Right lung (tissue), 5 donors: Measurements from ENCODE around the gene PLEKHN1. TPM values are rescaled to one million over a fixed set of nuclear protein-coding genes. Genes with fewer than 3 reads are reported as not detected.
"Not testable (repeated sequence)": the region's sequence is repeated elsewhere in the genome, so short reads cannot be mapped to it uniquely, and the experiment has no call there.

Source experiments
- DNase-seq, 2 donors: peaks; one replicate each; pipeline ENCODE4 v3.0.0-alpha.2; 2013
- polyA plus RNA-seq, 5 donors: library from polyadenylated mRNA; unstranded; fragments of 120-200 nt; gene quantifications; one replicate each; pipeline versions ENCODE4 v1.2.1 to v1.2.3, GENCODE V29; 2013; ENCODE audit warnings: inconsistent platforms in 1 of 5, low replicate concordance in 1 of 5; ENCODE audit not compliant: insufficient read length in 5 of 5, insufficient read depth in 1 of 5

The PLEKHN1 gene
- polyA plus RNA-seq, 5 donors = 0.24 to 1.1 (median 0.45) TPM

DNA sequence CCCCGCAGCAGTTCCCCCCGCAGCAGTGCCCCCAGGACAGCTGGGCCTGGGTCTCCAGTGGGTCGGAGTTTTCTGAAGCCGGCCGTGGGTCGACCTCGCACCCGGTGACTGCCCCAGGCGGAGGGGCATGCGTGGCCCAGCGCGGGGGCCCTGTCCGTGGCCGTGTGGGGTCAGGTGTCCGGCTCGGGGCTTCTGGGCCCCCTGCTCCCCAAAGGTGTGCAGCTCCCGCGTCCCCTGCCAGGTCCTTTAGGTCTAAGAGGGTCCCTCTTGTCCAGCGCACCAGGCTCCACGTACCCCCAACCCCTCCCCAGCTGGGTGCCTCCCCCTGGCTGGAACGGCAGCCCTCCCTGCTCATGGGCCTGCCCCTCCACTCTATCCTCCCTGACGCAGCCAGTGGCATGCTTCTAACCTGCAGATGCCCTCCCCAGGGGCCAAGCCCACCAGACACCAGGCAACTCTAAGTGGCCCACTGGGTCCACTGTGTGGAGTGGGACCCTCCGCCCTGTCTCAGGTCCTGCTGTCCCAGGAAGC lies 39.6 kb downstream of the PLEKHN1 start:
- no peak for DNase-seq

DNA sequence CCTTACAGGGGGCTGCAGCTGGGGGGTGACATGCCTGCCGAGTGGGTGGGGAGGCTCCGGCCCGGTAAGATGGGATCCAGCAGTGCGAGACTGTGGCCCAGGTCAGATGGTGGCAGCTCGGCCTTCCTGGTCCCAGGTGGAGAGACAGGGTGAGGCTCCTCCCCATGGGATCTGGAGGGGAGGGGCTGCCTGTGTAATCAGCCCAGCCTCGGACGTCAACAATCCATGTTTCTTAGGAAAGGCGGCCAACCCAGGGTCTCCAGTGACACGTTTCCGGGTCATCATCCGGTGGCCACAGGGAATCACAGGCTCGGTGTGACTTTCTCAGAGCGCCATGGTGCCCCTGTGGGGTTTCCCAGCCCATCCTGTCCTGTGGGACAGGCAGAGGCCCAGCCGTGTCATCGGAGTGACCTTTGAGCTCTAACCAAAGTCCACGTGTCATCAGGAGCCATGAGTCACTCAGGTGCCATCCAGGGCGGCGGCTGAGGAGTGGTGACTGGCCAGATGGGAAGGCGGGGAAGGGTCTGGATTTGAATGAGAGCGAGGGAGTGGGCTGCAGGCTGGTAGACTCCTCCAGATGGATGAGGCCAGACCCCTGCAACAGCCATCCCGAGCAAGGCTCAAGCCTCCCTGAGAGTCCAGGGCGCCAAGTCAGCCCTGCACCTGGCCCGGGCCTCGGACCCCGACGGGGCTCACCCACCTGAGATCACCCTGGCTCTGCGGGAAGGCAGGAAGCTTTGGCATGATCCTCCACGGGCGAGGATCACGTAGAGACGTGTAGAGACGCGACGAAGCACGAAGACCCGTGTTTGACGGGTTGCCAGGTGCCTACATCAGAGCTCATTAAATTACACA lies 40.2 kb downstream of the PLEKHN1 start:
- DNase-seq = no peak

DNA sequence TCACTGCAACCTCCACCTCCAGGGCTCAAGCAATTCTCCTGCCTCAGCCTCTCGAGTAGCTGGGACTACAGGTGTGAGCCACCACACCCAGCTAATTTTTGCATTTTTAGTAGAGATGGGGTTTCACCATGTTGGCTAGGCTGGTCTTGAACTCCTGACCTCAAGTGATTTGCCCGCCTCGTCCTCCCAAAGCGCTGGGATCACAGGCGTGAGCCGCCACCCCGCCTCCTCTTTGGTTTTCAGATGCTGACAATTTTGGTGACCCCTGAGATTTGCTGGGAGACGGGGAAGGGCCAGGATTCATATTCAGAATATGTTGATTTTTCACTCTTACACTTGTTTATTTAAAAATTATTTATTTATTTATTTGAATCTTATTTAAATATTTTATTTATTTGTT lies 43.8 kb downstream of the PLEKHN1 start:
- DNase-seq = not testable (repeated sequence)

DNA sequence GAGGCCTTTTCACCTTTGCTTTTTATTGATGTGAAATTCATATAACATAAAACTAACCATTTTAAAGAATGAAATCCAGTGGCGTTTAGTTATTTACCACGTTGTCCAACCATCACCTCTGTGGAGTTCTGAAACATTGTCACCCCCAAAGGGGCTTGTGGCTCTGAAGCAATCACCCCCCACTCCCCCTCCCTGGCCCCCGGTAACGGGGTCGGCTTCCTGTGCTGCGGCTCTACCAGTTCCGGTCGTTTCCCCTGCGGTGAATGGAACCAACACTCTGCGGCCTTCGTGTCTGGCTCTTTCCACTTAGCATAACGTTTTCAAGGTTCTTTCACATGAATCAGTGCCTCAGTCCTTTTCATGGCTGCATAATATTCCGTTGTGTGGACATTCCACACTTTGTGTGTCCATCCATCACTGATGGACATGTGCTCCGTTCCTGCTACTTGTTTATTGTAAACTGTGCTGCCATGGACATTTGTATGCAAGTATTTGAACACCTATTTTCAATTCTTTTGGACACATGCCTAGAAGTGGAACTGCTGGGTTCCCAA lies 45.2 kb downstream of the PLEKHN1 start:
- DNase-seq = no peak

DNA sequence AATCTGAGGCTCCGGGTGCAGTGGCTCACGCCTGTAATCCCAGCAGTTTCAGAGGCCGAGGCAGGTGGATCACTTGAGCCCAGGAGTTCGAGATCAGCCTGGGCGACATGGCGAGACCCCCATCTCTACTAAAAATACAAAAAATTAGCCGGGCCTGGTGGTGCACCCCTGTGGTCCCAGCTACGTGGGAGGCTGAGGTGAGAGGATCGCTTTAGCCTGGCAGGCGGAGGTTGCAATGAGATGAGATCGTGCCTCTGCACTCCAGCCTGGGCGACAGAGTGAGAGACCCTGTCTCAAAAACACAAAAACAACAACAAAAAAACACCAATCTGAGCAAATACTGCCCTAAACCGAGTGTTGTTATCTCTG lies 46.4 kb downstream of the PLEKHN1 start:
- not testable (repeated sequence) for DNase-seq

DNA sequence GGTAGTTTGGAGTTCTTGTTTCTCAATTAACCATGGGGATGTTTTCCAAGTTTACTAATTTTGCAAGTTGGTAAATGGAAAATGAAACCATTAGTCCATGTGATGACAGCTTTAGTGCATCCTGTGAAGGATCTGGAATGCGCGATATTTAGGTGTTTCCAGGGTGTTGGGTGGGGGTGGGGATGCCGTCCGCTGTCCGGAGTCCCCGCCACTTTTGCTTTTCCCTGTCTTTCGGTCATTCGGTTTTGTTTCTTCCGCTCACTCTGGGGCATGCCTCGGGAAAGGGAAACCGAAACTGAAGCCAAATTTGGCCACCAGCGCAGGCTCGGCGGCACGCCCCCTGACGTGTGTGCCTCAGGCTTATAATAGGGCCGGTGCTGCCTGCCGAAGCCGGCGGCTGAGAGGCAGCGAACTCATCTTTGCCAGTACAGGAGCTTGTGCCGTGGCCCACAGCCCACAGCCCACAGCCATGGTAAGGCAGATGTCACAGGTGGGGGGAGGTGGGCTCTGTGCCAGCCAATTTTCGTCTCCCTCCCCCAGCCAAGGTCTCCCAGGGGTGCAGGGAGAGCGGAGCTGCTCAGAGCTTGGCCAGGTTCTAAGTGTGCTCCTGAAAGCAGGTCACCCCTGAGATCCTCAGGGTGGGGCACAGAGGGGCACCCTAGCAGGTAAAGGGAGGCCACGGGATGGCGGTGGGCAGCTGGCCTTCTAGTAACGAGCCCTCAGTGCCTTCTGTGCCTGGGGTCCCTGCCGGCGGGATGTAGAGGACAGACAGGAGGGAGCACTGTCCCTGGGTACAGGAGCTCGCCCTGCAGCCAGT lies 47.0 kb downstream of the PLEKHN1 start, which contains the start of gene ISG15:
Gene ISG15 (plus strand): TSS at position 393 of the 817 bp plus-strand sequence. CDS start 77 bp downstream, at position 470.
- DNase-seq = peak; percentile 88 to 89

DNA sequence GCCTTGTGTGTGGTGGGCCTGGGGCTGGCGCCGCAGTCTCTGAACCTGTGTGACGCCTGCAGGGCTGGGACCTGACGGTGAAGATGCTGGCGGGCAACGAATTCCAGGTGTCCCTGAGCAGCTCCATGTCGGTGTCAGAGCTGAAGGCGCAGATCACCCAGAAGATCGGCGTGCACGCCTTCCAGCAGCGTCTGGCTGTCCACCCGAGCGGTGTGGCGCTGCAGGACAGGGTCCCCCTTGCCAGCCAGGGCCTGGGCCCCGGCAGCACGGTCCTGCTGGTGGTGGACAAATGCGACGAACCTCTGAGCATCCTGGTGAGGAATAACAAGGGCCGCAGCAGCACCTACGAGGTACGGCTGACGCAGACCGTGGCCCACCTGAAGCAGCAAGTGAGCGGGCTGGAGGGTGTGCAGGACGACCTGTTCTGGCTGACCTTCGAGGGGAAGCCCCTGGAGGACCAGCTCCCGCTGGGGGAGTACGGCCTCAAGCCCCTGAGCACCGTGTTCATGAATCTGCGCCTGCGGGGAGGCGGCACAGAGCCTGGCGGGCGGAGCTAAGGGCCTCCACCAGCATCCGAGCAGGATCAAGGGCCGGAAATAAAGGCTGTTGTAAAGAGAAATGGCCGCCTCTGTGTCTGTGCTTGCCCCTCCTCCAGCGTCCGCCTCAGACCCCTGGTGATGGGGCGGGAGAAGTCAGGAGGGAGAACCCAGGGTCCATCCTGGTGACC lies 47.8 kb downstream of the PLEKHN1 start:
- no peak for DNase-seq

DNA sequence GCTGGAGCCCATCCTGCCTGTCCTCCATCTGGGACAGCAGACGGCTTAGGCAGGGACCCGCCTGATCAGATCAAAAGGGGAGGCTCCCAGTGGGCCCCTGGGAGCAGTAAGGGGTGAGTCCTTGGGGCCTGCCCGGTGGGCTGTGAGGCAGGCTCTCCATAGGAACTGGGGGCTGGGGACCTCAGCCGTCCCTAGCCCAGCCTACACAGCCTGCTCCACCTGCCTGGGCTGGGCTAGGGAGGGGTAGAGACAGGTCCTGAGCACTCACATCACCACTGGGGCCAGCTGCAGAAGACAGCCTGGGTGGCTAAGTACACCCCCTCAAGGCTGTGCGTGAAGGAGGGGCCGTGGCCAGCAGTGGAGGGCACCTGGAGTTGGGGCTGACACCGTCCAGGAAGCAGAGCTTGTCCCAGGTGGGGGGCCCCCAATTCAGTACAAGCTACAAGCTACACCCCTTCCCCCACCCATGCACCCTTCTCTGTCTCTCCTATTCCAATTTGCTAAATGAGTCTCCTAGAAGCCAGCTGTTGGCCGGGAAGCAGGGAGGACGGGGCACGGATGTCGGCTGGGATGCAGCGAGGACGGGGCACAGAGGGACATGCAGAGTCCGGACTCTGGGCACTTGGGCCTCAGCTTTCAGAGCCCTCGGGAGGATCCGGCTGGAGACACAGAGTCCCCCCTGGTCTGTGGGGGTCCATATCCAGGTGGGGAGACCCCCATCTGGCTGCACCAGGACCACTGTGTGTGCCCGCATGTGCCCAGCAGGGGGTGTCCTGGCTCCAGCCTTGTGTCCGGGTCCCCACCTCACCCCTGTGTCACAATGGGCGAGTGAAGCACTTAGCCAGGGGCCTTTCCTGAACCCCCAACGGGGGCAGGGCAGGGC lies 48.8 kb downstream of the PLEKHN1 start:
- DNase-seq = no peak

DNA sequence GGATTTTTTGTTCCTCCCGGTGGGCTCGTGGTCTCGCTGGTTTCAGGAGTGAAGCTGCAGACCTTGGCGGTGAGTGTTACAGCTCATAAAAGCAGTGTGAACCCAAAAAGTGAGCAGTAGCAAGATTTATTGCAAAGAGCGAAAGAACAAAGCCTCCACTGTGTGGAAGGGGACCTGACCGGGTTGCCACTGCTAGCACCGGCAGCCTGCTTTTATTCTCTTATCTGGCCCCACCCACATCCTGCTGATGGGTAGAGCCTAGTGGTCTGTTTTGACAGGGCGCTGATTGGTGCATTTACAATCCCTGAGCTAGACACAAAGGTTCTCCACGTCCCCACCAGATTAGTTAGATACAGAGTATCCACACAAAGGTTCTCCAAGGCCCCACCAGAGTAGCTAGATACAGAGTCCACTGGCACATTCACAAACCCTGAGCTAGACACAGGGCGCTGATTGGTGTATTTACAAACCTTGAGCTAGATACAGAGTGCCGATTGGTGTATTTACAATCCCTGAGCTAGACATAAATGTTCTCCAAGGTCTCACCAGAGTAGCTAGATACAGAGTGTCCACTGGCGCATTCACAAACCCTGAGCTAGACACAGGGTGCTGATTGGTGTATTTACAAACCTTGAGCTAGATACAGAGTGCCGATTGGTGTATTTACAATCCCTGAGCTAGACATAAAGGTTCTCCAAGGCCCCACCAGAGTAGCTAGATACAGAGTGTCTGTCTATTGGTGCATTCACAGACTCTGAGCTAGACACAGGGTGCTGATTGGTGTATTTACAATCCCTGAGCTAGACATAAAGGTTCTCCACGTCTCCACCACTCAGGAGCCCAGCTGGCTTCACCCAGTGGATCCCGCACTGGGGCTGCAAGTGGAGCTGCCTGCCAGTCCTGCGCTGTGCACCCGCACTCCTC lies 51.4 kb downstream of the PLEKHN1 start:
- DNase-seq = not testable (repeated sequence)

DNA sequence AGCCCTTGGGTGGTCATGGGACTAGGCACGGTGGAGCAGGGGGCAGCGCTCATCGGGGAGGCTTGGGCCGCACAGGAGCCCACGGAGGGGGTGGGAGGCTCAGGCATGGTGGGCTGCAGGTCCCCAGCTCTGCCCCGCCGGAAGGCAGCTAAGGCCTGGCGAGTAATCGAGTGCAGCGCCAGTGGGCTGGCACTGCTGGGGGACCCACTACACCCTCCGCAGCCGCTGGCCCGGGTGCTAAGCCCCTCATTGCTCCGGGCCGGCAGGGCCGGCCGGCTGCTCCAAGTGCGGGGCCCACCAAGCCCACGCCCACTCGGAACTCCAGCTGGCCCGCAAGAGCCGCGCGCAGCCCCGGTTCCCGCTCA lies 52.0 kb downstream of the PLEKHN1 start:
- not testable (repeated sequence) for DNase-seq

DNA sequence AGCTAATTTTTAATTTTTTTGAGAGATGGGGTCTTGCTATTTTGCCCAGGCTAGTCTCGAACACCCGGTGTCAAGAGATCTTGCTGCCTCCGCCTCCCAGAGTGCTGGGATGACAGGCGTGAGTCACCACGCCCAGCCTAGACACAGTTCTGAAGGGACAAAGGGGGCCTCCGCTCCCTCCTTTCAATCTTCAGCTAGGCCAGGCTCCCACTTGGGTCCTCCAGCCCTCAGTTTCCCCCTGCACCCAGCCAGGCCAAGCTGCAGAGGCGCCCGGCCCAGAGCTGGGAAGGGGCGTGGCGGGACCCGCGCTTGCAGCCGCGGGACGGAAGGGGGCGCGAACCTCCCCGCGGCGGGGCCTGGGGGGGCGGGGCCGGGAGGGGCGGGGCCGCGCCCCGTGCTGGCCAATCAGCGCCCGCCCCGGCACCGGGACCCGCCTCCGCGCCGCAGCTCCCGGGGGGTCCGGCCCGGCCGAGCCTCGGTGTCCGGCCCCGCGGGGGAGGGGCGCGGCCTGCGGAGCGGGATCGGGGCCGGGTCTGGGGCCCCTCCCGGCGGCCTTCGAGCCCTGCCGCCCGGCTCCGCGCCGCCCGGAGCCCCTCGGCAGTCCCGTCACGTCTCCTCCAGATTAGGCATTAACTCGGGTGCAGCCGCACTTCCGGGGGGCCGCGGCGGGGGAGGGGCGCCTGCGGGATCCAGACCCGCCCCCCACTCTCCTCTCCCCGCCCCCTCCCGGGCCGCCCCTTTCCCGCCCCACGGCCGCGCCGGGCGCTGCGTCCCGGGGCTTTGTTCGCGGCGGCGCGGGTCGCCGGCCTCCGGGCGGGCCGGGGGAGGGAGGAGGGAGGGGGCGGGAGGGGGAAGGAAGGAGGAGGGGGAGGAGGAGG lies 53.1 kb downstream of the PLEKHN1 start:
- peak; percentile 82 to 83 for DNase-seq

DNA sequence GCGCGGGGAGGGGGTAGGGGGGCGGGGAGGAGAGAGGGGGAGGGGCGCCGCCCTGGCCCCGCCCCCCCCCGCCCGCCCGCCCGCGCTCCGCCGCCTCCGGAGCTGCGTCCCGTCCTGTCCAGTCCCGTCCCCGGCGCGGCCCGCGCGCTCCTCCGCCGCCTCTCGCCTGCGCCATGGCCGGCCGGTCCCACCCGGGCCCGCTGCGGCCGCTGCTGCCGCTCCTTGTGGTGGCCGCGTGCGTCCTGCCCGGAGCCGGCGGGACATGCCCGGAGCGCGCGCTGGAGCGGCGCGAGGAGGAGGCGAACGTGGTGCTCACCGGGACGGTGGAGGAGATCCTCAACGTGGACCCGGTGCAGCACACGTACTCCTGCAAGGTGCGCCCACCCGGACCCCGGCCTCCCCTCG lies 53.7 kb downstream of the PLEKHN1 start, which contains the start of gene AGRN:
Gene AGRN (plus strand): TSS at position 121 of the 405 bp plus-strand sequence. CDS start 53 bp downstream, at position 174.
- no peak for DNase-seq

DNA sequence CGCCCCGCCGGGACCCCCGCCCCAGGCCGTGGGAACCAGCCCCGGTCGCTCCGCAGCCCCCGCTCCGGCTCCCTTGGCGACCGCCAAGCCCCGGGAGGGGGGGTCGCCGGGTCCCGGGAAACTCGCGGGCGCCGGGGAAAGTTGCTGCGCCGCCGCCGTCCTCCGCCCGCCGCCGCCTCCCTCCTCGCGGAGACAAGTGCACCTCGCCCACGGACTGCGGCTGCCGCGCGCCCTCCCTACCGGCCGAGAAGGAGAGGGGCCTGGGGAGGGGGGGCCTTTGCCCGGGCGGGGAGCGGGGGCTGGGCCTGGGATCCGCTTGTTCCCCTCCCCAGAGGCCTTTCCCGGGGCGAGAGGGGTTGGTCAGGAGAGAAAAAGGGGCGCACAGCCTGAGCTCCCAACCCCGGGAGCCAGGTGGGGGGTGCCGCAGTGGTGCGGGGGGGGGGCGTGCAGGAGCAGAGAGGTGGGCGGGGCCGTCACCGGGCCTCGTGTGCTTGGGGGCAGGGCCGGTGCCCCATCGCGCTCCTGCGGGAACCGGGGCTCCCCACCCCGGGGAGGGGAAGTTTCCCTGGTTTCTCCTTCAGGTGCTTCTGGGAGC lies 54.2 kb downstream of the PLEKHN1 start:
- no peak for DNase-seq

DNA sequence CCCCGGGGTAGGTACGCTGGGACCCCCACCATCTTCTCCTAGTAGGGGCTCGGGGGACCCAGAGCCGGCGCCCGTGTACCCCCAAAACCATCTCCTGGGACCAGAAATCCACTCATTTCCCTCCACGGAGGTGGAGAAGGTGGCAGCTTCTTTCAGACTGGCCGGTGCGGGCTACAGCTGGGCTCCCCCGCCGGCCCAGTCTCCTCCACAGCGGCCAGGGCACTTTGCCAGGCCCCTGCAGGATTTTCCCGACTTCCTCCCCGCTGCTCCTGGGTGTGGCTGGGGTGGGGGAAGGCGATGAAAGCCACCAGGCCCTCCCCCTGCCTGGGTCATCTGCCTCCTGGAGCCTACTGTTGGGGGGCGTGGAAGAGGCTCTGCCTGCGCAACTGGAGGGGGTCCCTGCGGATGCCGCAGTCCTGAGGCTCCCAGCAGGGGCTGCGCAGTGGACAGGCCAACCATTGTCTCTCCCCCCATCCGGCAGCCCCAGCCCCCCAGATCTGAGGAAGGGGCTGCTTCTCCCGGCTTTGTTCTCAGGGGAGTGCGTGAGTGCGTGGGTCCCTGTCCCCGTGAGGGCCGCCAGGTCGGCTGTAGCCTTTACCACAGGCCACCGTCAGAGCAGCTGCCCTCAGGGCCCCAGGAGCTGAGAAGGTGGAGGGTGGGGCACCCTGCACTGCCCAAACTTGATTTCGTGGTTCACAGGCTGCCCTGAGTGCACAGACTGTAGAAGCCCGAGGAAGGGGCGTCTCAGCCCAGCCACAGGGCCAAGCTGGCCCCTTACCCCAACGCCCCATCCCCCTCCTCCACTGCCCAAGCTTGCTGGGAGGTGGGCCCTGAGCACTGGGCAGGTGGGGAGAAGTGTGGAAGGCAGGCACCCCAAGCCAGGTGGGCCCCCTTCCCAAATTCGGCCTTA lies 55.0 kb downstream of the PLEKHN1 start:
- DNase-seq = peak; percentile 73 to 75

DNA sequence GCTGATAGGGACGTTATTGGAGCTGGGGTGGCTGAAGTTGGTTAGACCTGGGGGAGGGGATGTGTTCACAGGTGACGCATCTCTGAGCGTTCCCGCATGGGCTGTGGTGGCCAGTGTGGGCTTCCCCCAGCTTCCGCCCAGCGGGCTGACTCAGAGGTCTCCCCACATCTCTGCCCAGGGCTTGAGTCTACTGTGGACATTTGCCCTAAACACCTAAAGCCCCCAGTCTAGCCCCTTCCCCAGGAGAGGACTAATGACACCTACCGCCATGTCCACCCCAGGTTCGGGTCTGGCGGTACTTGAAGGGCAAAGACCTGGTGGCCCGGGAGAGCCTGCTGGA lies 55.6 kb downstream of the PLEKHN1 start:
- no peak for DNase-seq

DNA sequence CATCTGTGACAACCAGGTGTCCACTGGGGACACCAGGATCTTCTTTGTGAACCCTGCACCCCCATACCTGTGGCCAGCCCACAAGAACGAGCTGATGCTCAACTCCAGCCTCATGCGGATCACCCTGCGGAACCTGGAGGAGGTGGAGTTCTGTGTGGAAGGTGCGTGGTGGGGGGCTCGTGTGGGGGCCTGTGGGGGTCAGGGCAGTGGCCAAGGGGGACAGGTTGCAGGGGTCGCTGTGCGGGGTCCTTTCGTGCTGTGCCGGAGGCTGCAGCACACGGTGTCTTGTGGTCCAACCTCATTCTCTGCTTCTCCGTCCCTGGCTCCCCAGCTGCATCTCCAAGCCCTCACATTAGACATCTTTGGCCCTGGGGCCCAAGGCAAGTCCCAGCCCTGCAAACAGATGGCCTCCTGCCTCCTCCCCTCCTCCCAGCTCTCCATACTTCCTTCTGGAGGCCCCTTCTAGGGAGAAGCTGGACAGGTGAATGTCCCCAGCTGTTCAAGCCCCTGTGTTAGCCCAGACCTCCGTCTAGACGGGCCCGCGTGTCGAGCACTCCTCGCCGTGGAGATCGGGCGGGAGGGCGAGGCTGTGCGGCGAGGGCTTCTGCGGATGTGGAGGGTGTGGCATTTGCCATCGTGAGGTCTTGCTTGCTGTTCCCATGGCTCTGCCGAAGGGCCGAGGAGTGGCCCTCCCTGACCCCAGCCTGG lies 56.2 kb downstream of the PLEKHN1 start:
- DNase-seq = no peak
